Measurements from ENCODE around the gene PIK3CA.

The PIK3CA gene

DNA sequence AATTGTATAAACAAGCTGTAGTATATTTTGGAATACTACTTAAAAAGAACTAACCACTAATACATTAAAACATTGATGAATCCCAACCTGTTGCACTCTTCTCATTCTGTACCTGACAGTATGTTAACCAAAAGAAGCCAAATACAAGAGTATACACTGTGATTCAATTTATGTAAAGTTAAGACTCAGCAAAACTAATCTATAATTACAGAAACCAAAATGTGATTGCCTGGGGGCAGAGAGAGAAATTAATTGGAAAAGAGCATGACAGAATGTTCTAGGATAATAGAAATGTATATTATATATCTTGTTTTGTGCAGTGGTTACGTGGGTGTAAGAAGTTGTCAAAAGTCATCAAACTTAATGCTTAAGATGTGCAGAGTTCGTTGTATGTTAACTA lies 31.1 kb downstream of the PIK3CA start:
- Histone ChIP-seq H3K4me3 (ENCODE audit: low read depth in 1 of 2, low read length in 2 of 2) (no peak overlapping the region), H2AFZ (ENCODE audit: low read depth, low read length) (no peak overlapping the region), H3K36me3 (ENCODE audit: insufficient read depth, low read length) (no peaks in the 10 kb centered on the region), H3K9ac (ENCODE audit: low read depth, low read length) (no peak overlapping the region), H3K9me3 (ENCODE audit: insufficient read depth, low read length, severe bottlenecking) (no peaks in the 10 kb centered on the region), H4K20me1 (ENCODE audit: insufficient read depth, low read length) (peaks cover 57% of the 10 kb centered on the region), H3K4me2 (ENCODE audit: insufficient read depth, low read length) (no peak overlapping the region), H3K79me2 (ENCODE audit: insufficient read depth, low read length) (peaks cover 99% of the 10 kb centered on the region), H3K4me1 (ENCODE audit: insufficient read depth, low read length) (peaks cover 15% of the 10 kb centered on the region), H3K27ac (ENCODE audit: low read length) (no peak overlapping the region), H3K27me3 (ENCODE audit: insufficient read depth, low read length, poor library complexity) (no peaks in the 10 kb centered on the region)
- no peak for DNase-seq
- no peak for ATAC-seq (ENCODE audit: insufficient read depth, low read depth)
- TF ChIP-seq, protein P1, sequence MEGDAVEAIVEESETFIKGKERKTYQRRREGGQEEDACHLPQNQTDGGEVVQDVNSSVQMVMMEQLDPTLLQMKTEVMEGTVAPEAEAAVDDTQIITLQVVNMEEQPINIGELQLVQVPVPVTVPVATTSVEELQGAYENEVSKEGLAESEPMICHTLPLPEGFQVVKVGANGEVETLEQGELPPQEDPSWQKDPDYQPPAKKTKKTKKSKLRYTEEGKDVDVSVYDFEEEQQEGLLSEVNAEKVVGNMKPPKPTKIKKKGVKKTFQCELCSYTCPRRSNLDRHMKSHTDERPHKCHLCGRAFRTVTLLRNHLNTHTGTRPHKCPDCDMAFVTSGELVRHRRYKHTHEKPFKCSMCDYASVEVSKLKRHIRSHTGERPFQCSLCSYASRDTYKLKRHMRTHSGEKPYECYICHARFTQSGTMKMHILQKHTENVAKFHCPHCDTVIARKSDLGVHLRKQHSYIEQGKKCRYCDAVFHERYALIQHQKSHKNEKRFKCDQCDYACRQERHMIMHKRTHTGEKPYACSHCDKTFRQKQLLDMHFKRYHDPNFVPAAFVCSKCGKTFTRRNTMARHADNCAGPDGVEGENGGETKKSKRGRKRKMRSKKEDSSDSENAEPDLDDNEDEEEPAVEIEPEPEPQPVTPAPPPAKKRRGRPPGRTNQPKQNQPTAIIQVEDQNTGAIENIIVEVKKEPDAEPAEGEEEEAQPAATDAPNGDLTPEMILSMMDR (IDR thresholded peaks at IDR 0.05; ENCODE audit: borderline replicate concordance, extremely low read depth, low read length, poor library complexity, severe bottlenecking) = no peak
- no peak for TF ChIP-seq EZH2 (IDR thresholded peaks at IDR 0.05; ENCODE audit: borderline replicate concordance, low read depth, low read length, severe bottlenecking)

- H3K36me3 ChIP-seq (ENCODE audit: insufficient read depth, low read length) = no peaks in the 10 kb centered on the region
- TF ChIP-seq EZH2 (IDR thresholded peaks at IDR 0.05; ENCODE audit: borderline replicate concordance, low read depth, low read length, severe bottlenecking) = no peak
- TF ChIP-seq, protein P1 (IDR thresholded peaks at IDR 0.05; ENCODE audit: borderline replicate concordance, extremely low read depth, low read length, poor library complexity, severe bottlenecking) = no peak
- ATAC-seq (ENCODE audit: insufficient read depth, low read depth) (no peak), DNase-seq (no peak)
- H2AFZ ChIP-seq (ENCODE audit: low read depth, low read length) = no peak overlapping the region
- peaks cover 99% of the 10 kb centered on the region for H3K79me2 ChIP-seq (ENCODE audit: insufficient read depth, low read length)
- H4K20me1 ChIP-seq (ENCODE audit: insufficient read depth, low read length) = peaks cover 56% of the 10 kb centered on the region
- no peak overlapping the region for H3K4me3 ChIP-seq (ENCODE audit: low read depth in 1 of 2, low read length in 2 of 2)
- no peaks in the 10 kb centered on the region for H3K9me3 ChIP-seq (ENCODE audit: insufficient read depth, low read length, severe bottlenecking)
- no peak overlapping the region for H3K4me2 ChIP-seq (ENCODE audit: insufficient read depth, low read length)
- H3K9ac ChIP-seq (ENCODE audit: low read depth, low read length) = no peak overlapping the region
- no peak overlapping the region for H3K27ac ChIP-seq (ENCODE audit: low read length)
- H3K27me3 ChIP-seq (ENCODE audit: insufficient read depth, low read length, poor library complexity) = no peaks in the 10 kb centered on the region
- peaks cover 15% of the 10 kb centered on the region for H3K4me1 ChIP-seq (ENCODE audit: insufficient read depth, low read length)
Measured at GRCh38 chr3:179179979-179180759, 32.0 kb downstream of the PIK3CA start.

GRCh38 chr3:179181021-179181472 lies 32.9 kb downstream of the PIK3CA start:
- Histone ChIP-seq H2AFZ (ENCODE audit: low read depth, low read length) (no peak overlapping the region), H4K20me1 (ENCODE audit: insufficient read depth, low read length) (peaks cover 59% of the 10 kb centered on the region), H3K9me3 (ENCODE audit: insufficient read depth, low read length, severe bottlenecking) (no peaks in the 10 kb centered on the region), H3K4me1 (ENCODE audit: insufficient read depth, low read length) (peaks cover 15% of the 10 kb centered on the region), H3K36me3 (ENCODE audit: insufficient read depth, low read length) (no peaks in the 10 kb centered on the region), H3K4me2 (ENCODE audit: insufficient read depth, low read length) (no peak overlapping the region), H3K79me2 (ENCODE audit: insufficient read depth, low read length) (peaks cover 99% of the 10 kb centered on the region), H3K9ac (ENCODE audit: low read depth, low read length) (no peak overlapping the region), H3K27ac (ENCODE audit: low read length) (0 out of 2 replicates have a peak overlapping the region, but pooled peaks have one; percentile 18), H3K27me3 (ENCODE audit: insufficient read depth, low read length, poor library complexity) (no peaks in the 10 kb centered on the region), H3K4me3 (ENCODE audit: low read depth in 1 of 2, low read length in 2 of 2) (no peak overlapping the region)
- no peak for DNase-seq
- TF ChIP-seq, protein P1 (IDR thresholded peaks at IDR 0.05; ENCODE audit: borderline replicate concordance, extremely low read depth, low read length, poor library complexity, severe bottlenecking) = no peak
- TF ChIP-seq EZH2 (IDR thresholded peaks at IDR 0.05; ENCODE audit: borderline replicate concordance, low read depth, low read length, severe bottlenecking) = no peak
- ATAC-seq (ENCODE audit: insufficient read depth, low read depth) = peak; percentile 57

Measured in DND-41 (cell line).